CD4-positive, alpha-beta T cell treated with Interleukin-4 for 4 hours (primary cell): Measurements from ENCODE around the gene C12orf43.
A peak's percentile ranks its signal among the peaks of the same experiment; 100 is the strongest.

ENCODE experiments used
- DNase-seq: peaks from one replicate; pipeline ENCODE4 v3.0.0-alpha.2; 2020

Gene C12orf43

DNA sequence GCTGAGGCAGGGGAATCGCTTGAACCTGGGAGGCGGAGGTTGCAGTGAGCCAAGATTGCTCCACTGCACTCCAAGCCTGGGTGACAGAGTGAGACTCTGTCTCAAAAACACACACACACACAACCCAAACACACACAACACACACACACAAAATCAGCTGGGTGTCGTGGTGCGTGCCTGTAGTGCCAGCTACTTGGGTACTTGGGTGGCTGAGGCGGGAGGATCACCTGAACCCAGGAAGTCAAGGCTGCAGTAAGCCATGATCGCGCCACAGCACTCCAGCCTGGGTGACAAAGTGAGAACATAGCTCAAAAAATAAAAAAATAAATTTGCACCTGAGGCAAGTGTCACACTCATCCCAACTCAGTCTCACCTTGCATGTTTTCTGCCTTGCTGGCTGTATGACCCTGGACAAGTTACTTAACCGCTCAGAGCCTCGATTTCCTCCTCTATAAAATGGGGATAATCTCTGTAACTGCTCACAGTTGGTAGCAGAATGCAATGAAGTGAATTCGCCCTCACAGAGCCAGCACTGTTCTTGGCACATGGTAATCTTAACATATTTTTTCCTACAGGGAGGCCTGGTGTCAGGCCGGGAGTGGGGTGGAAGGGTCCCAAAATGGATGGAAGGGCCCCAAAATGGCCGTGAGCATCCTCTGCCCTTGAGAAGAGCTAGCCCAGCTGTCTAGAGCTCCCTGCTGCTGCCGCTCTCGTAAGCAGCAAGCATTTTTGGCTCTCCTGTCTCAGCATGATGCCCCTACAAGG is 38.6 kb downstream of the C12orf43 start:
- no peak for DNase-seq

DNA sequence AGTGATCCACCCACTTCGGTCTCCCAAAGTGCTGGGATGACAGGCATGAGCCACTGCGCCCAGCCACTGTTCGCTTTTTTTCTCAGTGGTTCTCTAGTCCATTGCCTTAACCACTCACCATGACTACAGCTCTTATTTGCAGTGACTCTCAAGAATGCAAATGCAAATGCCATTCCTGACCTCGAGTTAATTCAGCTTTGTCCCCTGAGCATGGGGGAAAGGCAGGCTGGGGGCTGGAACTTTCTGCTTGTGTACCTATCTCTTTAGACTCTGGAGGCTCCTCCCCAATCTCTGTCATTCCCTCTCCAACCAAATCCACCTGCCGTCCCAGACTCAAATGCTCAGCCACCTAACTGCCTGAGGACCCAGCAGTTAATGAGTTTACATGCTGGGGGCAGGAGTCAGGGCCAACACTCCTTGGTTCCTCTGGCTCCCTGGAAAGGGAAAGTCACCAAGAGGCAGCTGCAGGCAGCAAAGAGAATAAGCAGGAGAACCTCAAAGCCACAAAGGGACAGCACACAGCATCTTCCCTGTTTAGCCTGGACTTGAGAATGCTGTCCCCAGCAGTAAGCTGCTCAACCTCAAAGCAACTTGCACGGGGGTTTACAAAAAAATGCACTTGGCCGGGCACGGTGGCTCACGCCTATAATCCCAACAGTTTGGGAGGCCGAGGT is 43.3 kb downstream of the C12orf43 start:
- DNase-seq: no peak

DNA sequence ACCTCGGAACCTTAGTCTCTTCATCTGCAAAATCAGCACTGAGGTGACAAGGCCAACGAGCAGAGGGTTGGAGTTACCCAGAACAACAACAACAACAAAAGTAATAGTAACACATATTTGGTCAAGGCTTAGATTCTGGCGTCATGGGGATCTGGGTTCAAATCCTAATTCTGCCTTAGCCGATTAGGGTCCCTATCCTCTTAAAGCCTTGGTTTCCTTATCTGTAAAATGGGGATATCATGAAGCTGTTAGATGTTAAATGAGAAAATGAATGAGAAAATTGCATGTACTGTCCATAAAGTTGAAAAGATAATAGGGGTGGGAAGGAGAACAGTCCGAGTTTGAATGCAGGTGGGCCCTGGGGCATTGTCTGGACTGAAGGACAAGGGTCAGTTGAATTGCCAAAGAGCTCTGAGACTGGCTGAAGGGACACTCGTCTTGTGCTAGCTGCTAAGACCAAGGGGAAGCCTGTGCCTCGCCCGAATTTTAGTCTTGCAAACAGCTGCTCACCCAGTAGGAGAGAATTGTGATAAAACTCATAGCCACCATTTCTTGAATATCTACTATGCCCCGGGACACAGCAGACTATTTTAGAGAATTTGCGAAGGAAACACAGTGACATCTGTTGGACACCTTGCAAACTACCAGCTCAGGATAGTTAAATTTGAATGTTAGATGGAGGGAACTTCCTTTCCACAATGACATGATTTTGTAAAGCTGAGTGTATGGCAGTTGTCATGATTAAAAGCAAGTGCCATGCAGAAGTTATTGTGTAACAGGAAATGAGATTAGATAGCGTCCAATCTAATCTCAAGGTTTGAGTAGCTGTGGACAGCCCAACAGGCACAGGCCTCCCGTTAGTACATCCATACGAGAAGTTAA is 44.7 kb downstream of the C12orf43 start:
- DNase-seq: peak; percentile 67

DNA sequence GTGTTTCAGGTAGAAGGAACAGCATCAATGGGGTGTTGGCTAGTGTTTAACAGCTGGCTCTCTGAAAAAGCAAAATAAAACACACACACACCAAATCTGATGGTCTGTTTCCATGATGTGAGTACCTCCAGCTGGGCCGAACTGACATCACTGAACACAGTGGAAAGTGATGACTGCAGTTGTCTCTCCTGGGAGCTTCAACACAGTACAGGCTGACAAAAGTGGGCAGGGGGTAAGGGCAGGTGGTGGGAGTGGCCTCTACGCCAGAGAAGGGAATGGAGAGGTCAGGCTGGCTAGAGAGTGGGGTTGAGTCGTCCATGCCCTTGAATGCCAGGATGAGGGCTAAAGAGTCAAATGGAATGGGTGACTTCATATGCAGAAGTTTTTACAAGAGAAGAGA is 46.0 kb downstream of the C12orf43 start:
- no peak for DNase-seq

DNA sequence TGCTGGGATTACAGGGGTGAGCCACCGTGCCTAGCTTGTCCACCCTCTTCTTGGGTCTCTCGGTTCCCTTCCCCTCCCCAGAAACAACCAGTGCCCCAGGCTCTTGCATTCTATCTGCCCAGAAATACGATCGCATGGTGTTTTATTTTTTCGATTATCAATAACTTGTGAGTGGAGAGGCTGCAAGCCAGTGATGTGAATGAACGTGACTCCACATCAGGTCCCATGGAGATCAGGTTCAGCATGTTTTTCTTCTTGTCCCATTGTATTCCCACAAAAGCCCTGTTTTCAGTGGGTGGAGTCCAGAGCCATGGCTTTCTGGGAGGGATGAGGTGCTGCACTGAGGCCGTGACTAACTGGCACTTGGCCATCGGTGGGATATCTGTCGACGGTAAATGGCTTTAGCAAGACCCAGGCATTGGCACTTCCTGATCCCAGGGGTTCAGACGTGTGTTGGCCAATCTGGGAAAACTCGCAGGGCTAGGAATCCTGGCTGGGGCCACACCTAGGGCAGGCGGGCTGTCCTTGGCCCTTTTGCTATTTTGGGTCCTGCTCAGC is 50.7 kb downstream of the C12orf43 start:
- no peak for DNase-seq

DNA sequence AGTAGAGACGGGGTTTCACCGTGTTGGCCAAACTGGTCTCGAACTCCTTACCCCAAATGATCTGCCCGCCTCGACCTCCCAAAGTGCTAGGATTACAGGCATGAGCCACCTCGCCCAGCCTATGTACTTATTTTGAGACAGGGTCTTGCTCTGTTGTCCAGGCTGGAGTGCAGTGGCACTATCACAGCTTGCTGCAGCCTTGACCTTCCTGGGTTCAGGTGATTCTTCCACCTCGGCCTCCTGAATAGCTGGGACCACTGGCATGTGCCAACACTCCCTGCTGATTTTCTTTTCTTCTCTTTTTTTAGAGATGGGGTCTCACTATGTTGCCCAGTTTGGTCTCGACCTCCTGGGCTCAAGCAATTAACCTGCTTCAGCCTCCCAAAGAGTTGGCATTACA is 52.0 kb downstream of the C12orf43 start:
- no peak for DNase-seq

DNA sequence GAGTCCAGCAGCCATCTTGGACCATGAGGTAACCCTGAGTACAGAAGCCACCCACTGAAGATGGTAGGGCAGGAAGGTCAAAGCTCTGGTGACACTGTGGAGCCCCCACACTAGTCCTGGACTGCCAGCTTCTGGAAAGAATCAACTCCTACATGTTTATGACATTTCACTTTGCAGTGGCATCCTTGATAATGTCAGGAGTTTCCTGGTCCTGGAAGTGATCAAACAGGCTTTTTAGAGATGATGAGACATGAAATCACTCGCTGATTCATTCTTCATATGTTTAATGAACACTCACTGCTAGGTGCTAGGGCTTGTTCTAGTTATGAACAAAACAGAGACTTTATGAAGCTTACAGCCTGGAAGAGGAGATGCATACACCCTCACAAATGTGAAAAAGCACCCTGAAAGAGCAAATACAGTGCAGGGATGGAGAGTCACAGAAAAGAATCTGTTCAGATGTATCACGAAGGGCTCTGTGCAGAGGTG is 53.7 kb downstream of the C12orf43 start:
- no peak for DNase-seq

DNA sequence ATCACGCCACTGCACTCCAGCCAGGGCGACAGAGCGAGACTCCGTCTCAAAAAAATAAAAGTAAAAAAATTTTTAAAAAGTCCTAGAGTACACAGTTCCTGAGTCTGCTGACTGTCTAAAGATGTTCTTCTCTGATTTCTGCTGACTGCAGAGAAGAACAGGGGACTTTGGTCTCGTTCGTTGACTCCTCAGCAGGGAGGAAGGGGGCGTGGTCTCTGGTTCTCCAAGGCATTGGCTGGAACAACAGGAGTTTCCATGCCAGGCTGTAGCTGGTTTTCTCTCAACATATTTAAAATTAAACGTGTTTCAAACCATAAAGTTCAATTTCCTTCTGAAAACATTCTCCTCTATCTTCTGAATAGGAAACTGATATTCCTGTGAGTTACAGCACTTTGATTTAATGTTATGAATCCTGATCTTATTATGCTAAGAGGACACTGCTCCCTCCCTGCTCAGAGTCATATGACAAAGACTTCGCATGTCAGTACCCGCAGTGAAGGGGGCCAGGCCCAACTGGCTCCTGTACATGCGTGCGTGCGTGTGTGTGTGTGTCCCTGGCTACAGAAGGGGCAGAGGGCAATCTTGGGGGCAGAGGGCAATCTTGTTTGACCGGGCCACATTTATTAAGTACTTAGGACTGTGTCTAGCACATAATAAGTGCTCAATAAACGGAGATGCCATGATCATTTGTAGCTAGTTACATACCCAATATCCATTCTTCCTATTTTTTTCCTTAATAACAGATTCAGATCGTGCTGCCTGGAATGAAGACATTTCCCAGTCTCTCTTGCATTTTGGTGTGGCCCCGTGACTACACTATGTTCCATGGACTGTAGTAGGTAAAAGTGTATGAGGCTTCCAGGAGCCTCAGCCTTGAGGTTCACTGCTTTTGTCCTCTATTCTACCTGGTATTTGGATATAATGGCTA is 54.4 kb downstream of the C12orf43 start:
- DNase-seq: no peak

DNA sequence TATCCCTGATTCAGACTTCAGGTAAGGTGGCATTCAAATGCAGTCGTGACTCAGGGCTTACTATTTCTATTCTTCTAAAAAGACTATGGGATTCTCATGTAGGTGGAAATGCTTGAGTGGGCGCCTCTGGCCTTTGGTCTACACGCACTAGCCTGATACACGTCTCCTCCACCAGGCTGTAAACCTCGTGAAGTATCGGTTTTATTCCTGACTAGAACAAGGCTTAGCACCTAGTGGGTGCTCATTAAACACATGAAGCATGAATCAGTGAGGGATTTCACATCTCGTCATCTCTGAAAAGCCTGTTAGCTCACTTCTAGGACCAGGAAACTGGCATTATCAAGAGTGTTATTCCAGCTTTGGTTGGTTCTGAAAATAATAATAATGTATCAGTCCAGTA is 55.6 kb downstream of the C12orf43 start:
- DNase-seq: no peak

DNA sequence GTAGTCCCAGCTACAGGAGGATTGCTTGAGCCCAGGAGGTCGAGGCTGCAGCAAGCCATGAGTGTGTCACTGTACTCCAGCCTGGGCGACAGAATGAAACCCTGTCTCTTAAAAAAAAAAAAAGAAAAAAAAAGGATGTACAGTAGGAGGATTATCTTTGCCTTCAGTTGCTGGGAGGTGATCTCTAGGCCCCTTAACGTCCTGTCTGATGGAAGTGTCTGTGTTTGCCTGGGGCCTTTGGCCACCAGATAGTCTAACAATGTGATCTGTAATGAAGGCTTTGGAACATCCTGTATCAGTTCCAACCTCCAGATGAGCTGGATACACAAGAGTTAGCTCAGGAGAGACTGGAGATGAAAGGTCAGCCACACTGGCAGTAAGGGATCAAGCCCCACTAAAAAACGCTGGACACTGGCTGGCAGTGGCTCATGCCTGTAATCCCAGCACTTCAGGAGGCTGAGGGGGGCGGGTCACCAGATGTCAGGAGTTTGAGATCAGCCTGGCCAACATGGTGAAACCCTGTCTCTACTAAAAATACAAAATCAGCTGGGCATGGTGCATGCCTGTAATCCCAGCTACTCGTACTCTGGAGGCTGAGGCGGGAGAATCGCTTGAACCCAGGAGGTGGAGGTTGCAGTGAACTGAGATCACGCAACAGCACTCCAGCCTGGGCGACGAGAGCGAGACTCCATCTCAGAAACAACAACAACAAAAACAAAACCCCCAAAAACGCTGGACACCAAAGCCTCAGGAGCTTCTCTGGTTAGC is 57.0 kb downstream of the C12orf43 start:
- DNase-seq: no peak

DNA sequence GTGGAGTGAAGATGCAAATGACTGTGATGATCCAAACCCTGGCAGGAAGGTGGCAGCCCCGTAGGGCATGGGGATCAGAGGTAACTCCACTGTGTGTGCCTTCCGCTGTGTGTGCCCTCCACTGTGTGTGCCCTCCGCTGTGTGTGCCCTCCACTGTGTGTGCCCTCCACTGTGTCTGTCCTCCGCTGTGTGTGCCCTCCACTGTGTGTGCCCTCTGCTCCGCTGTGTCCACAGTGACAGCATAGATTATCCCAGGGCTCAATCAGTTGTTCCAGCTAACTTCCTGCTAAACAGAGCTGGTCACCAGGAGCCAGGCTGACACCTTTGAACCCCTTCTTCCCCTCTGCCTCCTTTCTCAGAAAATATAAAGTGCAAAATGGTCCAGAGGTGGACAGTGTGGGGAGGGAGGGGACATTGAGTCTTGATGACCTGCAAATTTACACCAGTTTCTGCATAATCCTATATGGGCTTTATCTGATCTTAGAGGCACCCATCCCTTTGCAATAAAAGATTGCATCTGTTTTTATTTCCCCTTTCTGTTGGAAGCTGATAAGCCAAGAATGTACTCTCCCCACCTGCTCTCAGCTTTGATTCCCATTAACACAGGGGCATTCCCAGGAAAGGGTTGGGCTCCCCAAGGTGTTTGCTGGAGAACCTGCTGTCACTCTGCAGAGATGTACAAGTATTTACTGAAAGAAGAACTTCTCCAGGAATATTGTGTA is 59.5 kb downstream of the C12orf43 start:
- no peak for DNase-seq

DNA sequence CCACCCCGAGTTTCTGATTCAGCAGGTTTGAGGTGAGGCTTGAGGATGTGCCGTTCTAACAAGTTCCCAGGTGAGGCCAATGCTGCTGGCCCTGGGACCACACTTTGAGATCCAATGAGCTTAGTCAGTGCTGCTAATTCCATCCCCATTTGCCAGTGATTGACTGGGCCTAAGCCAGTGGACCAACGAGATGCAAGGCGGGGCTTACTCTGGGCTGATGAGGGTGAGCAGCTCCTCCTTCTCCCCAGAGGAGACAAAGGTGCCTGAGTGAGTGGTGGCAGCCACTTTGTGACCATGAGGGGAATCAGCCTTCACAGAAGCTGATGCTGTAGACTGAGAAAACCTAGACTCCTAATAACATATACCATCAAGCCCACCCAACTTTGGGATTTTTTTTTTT is 61.1 kb downstream of the C12orf43 start:
- DNase-seq: no peak

DNA sequence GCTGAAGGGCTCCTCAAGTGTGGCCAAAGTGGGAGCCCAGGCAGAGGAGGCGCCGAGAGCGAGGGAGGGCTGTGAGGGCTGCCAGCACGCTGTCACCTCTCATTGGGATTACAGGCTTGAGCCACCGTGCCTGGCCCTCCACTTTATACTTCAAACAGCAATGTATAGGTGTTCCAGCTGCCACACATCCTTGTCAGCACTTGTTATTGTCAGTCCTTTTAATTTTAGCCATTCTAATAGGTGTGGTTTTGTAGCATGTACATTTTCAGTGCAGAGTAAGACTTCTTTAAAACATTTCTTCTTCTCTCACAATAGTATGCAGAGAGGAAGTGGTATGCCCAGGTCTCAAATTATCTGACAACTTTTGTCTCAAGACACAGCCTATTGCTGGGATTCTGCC is 65.5 kb downstream of the C12orf43 start:
- DNase-seq: no peak
